A172 (cell line): ENCODE results near the gene UMODL1. TPM values are rescaled to one million over a fixed set of nuclear protein-coding genes. Genes with fewer than 3 reads are reported as not detected.
A peak's percentile ranks its signal among the peaks of the same experiment; 100 is the strongest.
"Not testable (repeated sequence)": the region's sequence is repeated elsewhere in the genome, so short reads cannot be mapped to it uniquely, and the experiment has no call there.

ENCODE experiments used
- DNase-seq: peaks from one replicate; pipeline ENCODE4 v3.0.0-alpha.2; 2015; ENCODE audit warnings: low spot score
- total RNA-seq: library from RNA; depleted of rRNA; stranded (reverse); fragments of >200 nt; shearing (Covaris generic); gene quantifications from 2 replicates; pipeline ENCODE4 v1.2.3, GENCODE V29; 2014

Gene UMODL1
- total RNA-seq, 1 experiment from 2014 or later, result not detected

- DNase-seq, result no peak
Observed at GRCh38 chr21:42114646-42115045, 43.5 kb downstream of the UMODL1 start.

GRCh38 chr21:42115136-42115683, 44.1 kb downstream of the UMODL1 start:
- no peak for DNase-seq

GRCh38 chr21:42116551-42116950, 45.4 kb downstream of the UMODL1 start:
- DNase-seq, result not testable (repeated sequence)

GRCh38 chr21:42117229-42117966, 46.3 kb downstream of the UMODL1 start:
- peak; percentile 74 for DNase-seq

GRCh38 chr21:42117967-42118780, 47.1 kb downstream of the UMODL1 start:
- DNase-seq, result no peak

- peak; percentile 31 for DNase-seq
Observed at GRCh38 chr21:42118901-42119300, 47.8 kb downstream of the UMODL1 start.

GRCh38 chr21:42120101-42120902, 49.2 kb downstream of the UMODL1 start:
- DNase-seq, result no peak

GRCh38 chr21:42120903-42121535, 49.9 kb downstream of the UMODL1 start:
- no peak for DNase-seq

- DNase-seq, result no peak
Observed at GRCh38 chr21:42121794-42122193, 50.7 kb downstream of the UMODL1 start.

GRCh38 chr21:42122398-42122797, 51.3 kb downstream of the UMODL1 start:
- DNase-seq, result no peak

- no peak for DNase-seq
Observed at GRCh38 chr21:42122808-42123207, 51.7 kb downstream of the UMODL1 start.

GRCh38 chr21:42123219-42123908, 52.2 kb downstream of the UMODL1 start:
- no peak for DNase-seq

- DNase-seq, result no peak
Observed at GRCh38 chr21:42124081-42124480, 53.0 kb downstream of the UMODL1 start.

- no peak for DNase-seq
Observed at GRCh38 chr21:42124826-42125570, 53.9 kb downstream of the UMODL1 start.

- peak; percentile 45 for DNase-seq
Observed at GRCh38 chr21:42125571-42126544, 54.7 kb downstream of the UMODL1 start.

- no peak for DNase-seq
Observed at GRCh38 chr21:42127164-42128150, 56.3 kb downstream of the UMODL1 start.
